BE2C (cell line): ENCODE data around the gene RSRC2.
"Not testable (repeated sequence)": the region's sequence is repeated elsewhere in the genome, so short reads cannot be mapped to it uniquely, and the experiment has no call there.

Source experiments
- DNase-seq: peaks from one replicate; pipeline ENCODE4 v3.0.0-alpha.2; 2020
- H3K27me3 ChIP-seq: fragments of 250-450 bp; sonication (Bioruptor Pico); 2 replicates; pipeline ENCODE4 v1.5.1; 2020; ENCODE audit warnings: mild to moderate bottlenecking
- H3K36me3 ChIP-seq: fragments of 250-450 bp; sonication (Bioruptor Pico); 2 replicates; pipeline ENCODE4 v1.5.1; 2020; ENCODE audit warnings: mild to moderate bottlenecking
- H3K4me1 ChIP-seq: fragments of 250-450 bp; sonication (Bioruptor Pico); 2 replicates; pipeline ENCODE4 v1.5.1; 2020
- H3K4me3 ChIP-seq: 2 replicates; pipeline ENCODE4 v1.5.1; 2011; ENCODE audit warnings: low read depth, low read length
- H3K9me3 ChIP-seq: fragments of 250-450 bp; sonication (Bioruptor Pico); 2 replicates; pipeline ENCODE4 v1.5.1; 2020
- TF ChIP-seq, protein P1 (sequence below): IDR thresholded peaks from 2 replicates; pipeline ENCODE4 v1.5.1; 2012; ENCODE audit warnings: mild to moderate bottlenecking, low read depth, low read length

Gene RSRC2

DNA sequence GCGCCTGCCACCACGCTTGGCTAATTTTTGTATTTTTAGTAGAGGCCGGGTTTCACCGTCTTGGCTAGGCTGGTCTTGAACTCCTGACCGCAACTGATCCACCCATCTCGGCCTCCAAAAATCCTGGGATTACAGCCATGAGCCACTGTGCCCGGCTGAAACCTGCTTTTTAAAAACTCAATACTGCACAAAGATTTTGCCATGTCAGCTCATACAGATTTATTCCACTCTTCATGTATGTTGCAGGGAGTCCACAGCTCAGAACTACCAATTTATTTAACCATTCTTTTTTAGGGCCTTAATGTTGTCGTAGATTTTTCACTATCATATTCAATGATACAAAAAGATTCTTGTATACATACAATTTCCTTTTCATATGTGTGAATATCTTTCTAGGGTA is 46.0 kb downstream of the RSRC2 start:
- no peaks in the 10 kb centered on the region for H3K27me3 ChIP-seq
- TF ChIP-seq, protein P1, sequence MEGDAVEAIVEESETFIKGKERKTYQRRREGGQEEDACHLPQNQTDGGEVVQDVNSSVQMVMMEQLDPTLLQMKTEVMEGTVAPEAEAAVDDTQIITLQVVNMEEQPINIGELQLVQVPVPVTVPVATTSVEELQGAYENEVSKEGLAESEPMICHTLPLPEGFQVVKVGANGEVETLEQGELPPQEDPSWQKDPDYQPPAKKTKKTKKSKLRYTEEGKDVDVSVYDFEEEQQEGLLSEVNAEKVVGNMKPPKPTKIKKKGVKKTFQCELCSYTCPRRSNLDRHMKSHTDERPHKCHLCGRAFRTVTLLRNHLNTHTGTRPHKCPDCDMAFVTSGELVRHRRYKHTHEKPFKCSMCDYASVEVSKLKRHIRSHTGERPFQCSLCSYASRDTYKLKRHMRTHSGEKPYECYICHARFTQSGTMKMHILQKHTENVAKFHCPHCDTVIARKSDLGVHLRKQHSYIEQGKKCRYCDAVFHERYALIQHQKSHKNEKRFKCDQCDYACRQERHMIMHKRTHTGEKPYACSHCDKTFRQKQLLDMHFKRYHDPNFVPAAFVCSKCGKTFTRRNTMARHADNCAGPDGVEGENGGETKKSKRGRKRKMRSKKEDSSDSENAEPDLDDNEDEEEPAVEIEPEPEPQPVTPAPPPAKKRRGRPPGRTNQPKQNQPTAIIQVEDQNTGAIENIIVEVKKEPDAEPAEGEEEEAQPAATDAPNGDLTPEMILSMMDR = no peak
- no peak overlapping the region for H3K4me3 ChIP-seq
- no peaks in the 10 kb centered on the region for H3K9me3 ChIP-seq
- H3K4me1 ChIP-seq = no peaks in the 10 kb centered on the region
- DNase-seq = no peak
- peaks cover 75% of the 10 kb centered on the region for H3K36me3 ChIP-seq

DNA sequence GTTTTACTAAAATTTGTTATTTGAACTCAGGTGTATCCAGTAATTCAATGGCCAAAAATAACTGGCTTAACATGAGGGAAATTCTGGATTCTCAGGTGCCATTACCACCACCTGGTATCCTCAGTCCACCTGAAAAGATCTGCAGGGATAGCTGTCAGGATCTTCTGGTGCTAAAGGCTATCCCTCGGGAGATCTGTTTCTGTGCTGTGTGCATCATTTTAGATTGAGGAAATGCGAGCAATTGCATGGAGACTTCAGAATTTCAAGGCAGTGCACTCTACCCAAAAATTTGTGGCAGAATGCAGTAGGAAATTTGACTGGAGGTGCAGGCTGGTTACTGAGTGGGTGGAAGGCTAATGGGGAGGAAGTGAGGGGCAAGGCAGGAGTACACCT is 52.4 kb downstream of the RSRC2 start:
- H3K4me1 ChIP-seq = no peaks in the 10 kb centered on the region
- H3K36me3 ChIP-seq = peaks cover 59% of the 10 kb centered on the region
- TF ChIP-seq, protein P1 = no peak
- no peak for DNase-seq
- H3K4me3 ChIP-seq = no peak overlapping the region
- no peaks in the 10 kb centered on the region for H3K9me3 ChIP-seq
- H3K27me3 ChIP-seq = no peaks in the 10 kb centered on the region

DNA sequence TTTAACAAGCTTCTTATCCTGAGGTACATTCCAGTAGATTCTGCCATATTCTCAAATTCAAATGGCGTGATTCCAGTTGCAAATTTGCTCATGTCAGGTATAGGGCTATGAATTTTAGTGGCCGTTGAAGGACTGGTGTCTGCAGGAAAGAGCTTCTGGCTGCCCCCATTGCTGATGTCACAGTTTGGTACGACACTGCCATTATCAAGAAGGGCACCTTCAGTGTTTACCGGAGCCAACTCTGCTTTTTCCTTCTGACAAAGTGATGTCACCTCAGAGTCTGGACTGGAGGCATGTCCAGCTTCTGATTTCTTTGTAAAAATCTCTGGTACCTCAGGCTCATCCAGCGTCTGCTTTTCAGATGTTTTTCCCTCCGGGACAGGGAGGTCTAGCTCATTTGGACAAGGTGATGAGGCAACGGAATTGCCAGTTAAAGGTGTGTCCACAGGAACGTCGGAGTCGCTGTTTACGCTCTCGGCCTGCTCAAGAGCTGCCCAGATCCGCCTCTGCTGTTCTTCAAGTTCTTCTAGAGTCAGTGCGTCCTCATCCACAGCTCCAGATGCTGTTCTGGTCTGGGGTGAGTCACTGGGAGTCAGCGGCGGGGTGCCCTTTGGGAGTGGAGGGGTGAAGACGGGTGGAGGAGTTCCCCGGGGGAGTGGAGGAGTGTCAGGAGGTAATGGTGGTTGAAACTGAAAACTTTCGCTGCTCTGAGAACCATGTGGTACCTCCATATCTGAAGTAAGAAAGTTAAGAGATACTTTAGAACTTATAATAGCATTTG is 53.0 kb downstream of the RSRC2 start:
- no peaks in the 10 kb centered on the region for H3K9me3 ChIP-seq
- DNase-seq = no peak
- no peak overlapping the region for H3K4me3 ChIP-seq
- H3K27me3 ChIP-seq = no peaks in the 10 kb centered on the region
- TF ChIP-seq, protein P1 = no peak
- H3K36me3 ChIP-seq = peaks cover 53% of the 10 kb centered on the region
- H3K4me1 ChIP-seq = no peaks in the 10 kb centered on the region

DNA sequence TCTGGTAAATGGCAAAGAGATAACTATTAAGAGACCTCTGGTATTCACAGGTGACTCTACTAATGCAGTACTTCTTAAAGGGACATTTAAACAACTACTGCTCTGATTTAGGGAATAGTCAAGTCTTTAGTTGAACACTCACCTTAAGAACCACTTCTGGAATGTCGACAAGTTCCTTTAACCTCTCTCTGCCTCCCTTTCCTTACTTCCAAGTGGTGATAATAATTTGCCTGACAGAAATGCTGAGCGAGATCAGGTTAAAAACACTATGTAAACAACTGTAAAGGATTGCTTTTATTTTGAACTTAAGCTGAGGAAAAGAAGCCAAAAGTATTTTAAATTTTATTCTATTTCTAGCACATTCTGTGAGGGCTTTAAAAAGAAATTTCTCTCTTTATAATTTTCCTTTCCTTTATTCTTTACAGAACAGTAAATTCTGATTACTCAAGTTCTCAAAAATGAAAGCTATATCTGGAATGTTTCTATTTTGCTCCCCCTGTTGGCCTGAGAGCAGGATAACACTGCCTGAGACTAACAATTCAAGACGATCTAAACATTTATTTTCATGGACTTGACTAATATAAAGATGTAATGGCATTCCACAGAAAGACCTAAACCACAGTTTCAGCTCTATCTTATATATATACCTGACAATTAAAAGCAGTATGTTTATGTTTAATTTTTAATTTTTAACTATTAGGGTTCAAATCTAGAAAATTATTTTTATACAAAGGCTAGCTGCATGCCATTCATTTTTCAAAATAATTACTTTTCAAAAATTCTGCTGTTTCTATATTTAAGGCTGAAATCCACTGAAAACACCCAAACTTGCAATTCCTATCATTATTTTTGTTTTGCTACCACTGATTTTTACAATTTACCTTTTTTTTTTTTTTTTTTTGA is 55.2 kb downstream of the RSRC2 start:
- Histone ChIP-seq H3K27me3 (no peaks in the 10 kb centered on the region), H3K4me1 (no peaks in the 10 kb centered on the region), H3K36me3 (peaks cover 39% of the 10 kb centered on the region), H3K9me3 (no peaks in the 10 kb centered on the region), H3K4me3 (no peak overlapping the region)
- TF ChIP-seq, protein P1 = peak; percentile 82
- no peak for DNase-seq

DNA sequence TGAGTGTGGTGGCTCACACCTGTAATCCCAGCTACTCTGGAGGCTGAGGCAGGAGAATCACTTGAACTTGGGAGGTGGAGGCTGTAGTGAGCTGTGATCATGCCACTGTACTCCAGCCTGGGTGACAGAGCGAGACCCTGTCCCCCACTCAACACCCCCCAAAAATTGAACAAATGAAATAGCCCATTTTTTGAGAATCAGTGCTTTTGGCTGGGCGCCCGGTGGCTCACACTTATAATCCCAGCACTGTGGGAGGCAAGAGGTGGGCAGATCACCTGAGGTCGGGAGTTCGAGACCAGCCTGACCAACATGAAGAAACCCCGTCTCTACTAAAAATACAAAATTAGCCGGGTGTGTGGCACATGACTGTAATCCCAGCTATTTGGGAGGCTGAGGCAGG is 56.2 kb downstream of the RSRC2 start:
- not testable (repeated sequence) for DNase-seq, H3K9me3 ChIP-seq, H3K27me3 ChIP-seq, H3K4me1 ChIP-seq, H3K4me3 ChIP-seq
- peaks cover 31% of the 10 kb centered on the region for H3K36me3 ChIP-seq

DNA sequence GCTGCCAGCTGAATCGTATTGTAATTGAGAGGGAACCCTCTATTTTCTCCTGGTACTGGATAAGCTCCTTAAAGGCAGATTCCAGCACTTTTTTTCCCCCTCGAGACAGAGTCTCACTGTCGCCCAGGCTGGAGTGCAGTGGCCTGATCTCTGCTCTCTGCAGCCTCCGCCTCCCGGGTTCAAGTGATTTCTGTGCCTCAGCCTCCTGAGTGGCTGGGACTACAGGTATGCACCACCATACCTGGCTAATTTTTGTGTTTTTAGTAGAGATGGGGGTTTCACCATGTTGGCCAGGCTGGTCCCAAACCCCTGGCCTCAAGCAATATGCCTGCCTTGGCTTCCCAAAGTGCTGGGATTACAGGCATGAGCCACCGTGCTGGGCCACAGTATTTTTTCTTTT is 56.9 kb downstream of the RSRC2 start:
- H3K4me3 ChIP-seq, H3K9me3 ChIP-seq, H3K27me3 ChIP-seq, H3K4me1 ChIP-seq, DNase-seq: not testable (repeated sequence)
- peaks cover 24% of the 10 kb centered on the region for H3K36me3 ChIP-seq

DNA sequence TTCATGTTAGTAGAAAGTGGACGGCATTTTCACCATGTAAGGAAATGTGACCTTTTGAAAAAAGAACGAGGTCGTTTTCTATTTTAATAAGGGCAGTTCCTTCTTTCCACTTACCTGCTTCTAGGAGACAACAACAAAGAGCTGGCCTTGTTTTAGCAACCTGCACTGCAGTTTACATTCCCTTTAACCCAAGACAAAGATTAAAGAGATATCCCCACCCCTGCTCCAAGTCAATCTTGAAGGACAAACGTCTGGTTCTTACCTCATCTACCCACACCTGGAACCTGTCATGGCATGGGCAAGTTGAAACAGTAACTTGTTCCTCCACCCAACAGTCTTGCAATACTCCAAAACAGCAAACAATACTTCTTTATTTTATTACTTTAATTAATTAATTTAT is 58.8 kb downstream of the RSRC2 start:
- TF ChIP-seq, protein P1 = no peak
- Histone ChIP-seq H3K36me3 (peaks cover 12% of the 10 kb centered on the region), H3K4me1 (no peaks in the 10 kb centered on the region), H3K27me3 (no peaks in the 10 kb centered on the region), H3K9me3 (no peaks in the 10 kb centered on the region), H3K4me3 (no peak overlapping the region)
- DNase-seq = no peak

DNA sequence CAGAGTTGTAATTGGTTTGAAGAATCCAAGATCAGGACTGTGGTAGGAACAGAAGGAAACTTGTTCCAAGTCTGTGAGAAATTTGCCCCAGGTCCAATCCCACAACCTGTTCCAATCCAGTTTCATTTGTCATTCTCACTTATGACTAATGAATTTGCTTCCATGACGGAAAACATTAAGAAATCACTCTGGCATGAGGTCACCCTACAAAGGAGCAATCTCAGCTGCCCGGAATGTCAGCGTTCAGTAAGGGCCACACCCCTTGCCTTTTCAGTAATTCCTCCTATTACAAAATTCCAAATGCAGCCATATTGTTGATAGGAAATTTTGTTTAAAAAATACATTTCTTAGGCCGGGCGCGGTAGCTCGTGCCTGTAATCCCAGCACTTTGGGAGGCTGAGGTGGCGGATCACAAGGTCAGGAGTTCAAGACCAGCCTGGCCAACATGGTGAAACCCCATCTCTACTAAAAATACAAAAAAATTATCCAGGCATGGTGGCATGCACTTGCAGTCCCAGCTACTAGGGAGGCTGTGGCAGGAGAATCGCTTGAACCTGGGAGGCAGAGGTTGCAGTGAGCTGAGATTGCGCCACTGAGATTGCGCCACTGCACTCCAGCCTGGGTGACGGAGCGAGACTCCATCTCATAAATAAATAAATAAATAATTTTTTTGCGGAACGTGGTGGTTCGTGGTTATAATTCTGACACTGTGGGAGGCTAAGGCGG is 62.3 kb downstream of the RSRC2 start:
- H3K4me1 ChIP-seq, DNase-seq, H3K36me3 ChIP-seq, H3K4me3 ChIP-seq, H3K9me3 ChIP-seq, H3K27me3 ChIP-seq: not testable (repeated sequence)
